GM19025 (cell line): ENCODE measurements around the gene LINC01488.

Experiments used
- ATAC-seq: cut with Tn5 transposase; IDR thresholded peaks from one replicate; pipeline ENCODE4 v1.9.1; 2021; ENCODE audit warnings: mild to moderate bottlenecking, low read depth, moderate library complexity; ENCODE audit not compliant: unreplicated experiment

LINC01488 gene

DNA sequence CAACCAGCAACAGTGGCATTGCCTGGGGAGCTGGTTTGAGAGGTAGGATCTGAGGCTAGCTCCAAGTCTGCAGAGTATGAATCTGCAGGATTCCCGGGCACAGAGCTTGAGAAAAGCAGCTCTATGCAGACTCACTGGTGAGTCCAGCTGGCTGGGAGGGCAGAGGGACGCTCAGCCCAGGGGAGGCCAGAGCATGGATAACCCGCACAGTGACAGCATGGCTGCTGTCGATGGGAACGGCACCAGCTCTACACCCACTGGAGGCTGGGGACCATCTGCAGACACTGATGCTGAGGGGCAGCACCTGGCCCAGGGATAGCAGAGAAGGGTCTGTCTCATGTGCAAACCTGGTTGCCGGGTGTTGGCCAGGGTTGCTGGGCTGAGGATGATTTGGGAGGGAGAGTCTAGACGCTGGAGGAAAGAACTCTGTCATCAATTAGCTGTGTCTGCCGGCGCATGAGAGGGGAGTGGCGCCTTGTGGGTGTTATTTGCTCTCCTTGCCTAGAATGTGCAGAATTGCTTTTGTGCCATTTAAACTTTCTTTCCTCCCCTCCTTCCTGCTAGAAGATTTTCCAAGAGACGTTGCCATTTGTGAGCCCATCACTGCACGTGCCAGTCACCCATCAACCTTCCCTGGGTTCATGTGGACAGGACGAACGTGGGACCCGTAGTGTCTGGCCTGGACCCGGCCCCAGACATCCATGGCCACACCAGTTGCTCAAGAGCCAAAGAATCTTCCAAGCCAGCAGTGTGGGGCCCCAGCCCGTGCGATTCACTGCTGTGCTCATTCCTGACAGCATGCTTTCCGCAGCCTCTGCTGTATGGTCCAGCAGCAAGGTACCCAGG is 19.1 kb upstream of the LINC01488 start:
- no peak for ATAC-seq

DNA sequence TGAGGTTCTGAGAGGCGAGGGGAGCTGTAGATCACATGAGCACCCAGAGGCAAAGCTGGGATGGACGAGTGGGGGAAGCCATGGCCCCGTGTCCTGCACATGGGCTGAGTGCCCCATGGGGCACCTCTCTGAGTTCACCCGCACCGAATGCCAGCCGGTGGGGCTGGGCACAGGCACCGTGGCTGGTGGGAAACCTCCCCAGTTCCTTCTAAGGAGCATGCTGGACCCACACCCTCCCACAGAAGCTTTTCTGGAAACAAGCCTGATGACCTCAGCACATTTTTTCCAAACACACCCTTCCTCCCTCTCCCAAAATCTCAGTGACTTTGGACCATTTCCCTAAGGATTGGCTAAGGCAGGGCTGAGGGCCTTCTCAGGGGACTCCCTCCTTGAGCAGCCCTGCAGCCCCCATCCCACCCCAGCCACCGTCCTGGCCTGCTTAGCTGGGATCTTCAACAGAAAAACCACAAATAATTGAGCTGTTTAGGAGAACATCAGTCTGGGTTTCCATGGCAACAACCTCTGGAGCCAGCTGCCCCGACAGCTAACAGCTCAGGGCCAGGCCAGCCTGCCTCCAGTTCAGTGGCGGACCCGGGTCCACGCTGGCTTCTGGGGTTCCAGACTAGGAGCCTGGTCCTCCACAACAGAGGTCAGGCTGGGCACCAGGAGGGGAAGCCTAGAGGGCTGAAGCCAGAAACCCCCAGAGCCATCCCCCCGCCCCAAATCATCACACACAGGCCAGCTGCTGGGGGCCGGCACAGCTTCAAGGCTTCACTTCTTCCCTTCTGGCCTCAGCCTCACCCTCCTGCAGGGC is 18.1 kb upstream of the LINC01488 start:
- no peak for ATAC-seq

DNA sequence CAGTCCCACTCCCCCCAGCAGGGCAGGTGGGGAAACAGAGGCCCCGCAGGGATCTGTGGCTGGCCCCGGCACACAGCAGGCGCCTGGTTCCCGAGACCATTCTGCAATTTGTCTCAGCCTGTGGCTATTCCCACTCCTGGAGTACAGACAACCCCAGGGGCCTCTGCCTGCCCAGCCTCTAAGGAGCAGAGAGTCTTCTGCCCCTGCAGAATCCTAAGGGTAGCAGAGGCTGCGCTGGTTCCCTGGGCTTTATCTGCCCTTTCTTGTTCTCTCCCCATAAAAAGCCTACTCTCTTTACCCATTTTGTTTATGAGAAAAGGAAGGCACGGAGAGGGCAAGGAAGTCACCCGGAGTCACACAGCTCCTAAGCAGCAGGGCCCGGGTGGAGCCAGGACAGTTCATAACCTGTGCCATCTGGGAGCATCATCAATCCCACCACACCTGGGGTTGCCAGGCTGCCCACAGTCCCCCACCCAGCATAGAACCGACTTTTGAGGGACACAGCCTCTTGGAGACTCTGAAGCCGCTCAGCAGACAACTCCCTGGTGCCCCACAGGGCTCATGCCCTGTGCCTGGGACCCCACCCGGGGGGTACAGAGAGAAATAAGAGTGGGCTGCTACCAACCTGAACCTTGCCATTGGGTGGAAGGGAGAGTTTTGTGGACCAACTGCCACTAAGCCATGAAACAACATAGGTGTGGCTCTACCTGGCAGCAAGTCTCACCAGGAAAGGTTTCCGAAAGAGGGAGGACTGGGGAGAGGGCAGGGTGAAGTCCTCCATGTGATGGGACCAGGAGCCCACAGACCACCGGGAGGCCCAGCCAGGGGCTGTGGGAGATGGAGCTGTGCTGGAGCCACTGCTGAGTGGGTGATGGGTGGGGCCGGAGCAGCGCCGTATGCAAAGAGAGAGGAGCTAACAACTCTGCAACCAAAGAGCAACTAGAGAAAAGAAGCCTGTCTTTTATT is 17.2 kb upstream of the LINC01488 start:
- ATAC-seq = no peak

- ATAC-seq = no peak
Observed at GRCh38 chr11:69465236-69466000, 16.0 kb upstream of the LINC01488 start.

DNA sequence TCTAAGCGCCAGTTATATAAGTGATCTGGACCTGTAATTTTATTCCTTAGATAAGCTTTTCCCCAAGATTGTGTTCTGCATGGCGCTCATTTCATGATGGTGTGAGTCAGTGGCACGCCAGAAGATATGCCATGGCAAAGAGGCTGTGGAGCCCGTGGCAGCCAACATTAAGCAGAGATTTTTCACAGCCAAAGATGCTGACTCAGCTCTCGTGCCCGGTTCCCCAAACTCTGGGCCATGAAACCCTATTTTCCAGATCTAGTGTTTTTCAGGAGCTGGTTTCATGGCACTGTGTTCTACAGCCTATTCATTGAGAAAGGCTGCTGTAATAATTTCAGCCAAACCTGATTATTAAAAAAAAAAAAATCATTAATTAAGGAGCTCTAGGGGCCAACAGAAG is 15.4 kb upstream of the LINC01488 start:
- no peak for ATAC-seq

DNA sequence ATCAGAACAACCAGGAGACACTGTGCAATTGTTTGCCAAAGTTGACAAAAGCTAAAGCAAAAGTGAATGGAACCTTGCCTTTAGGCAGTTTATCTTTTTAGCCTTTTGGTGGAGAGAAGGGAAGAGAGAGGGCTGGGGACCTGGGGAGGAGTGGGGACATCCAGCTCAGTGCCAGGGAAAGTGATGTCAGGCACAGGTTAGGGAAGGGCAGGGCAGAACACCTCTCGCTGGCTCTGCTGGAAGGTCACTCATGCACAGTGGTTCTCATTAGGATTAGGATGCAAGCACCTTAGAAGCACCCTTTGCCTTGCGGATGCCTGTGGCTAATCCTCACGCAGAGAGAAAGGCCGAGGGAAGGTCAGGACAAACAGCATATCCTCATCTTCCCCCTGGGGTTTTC is 14.3 kb upstream of the LINC01488 start:
- no peak for ATAC-seq

DNA sequence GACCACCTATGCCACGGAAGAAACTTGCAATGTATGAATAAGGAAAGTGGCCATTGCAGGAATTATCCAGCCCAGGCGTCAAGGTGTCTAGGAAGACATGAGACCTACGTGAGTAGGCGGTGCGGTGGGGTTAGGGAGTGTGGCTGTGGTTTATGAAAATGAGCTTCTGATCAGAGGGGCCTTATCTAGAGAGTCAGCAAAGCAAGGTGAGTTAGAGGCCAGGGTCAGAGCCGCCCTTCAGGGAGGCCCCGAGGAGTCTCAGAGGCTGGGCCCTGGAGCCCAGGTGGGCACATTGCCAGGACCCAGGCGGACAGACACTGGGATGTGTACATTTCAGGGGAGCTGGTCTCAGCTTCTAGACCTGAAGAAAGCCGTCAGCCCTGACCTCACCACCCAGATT is 13.8 kb upstream of the LINC01488 start:
- no peak for ATAC-seq

GRCh38 chr11:69468221-69468620 is 13.2 kb upstream of the LINC01488 start:
- ATAC-seq = no peak

GRCh38 chr11:69468911-69469885 is 12.3 kb upstream of the LINC01488 start:
- ATAC-seq = no peak

GRCh38 chr11:69470301-69470700 is 11.2 kb upstream of the LINC01488 start:
- ATAC-seq = no peak

- no peak for ATAC-seq
Observed at GRCh38 chr11:69470793-69471728, 10.4 kb upstream of the LINC01488 start.

DNA sequence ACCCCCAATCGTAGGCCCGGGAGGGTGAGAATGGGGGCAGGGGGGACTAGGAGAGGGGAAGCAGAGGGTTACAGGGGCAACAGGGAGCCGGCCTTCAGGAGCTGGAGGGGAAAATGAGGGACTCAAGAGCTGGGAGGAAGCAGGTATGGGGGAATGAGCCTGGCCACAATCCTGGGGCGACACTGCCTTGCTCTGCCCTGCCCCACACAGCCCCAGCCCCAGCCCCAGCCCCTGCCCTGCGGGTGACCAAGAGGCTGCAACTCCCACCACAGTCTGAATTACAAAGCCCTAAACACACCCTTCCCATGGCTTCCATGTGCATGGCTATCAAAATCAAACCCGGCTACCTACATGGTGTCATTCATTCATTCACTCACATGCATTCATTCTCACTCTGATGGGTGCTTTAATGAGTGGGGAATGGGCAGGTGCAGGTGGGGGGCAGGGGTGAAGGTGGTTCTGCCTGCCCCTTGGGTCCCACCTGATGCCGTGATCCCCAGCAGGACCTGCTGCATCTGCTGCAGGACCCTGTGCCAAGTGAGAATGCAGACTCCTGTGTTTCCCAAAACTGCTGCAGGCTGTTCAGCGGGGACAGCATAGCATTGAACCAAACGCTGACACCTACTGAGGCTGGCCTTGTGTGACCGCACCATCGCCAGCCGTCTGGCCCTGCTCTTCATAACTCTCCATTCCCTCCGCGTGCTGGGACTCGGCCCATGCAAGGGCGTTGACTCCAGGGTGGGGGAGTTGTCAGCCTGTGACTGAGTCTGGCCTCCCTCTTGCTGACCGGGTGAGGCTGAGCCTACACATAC is 9.5 kb upstream of the LINC01488 start:
- ATAC-seq = no peak

DNA sequence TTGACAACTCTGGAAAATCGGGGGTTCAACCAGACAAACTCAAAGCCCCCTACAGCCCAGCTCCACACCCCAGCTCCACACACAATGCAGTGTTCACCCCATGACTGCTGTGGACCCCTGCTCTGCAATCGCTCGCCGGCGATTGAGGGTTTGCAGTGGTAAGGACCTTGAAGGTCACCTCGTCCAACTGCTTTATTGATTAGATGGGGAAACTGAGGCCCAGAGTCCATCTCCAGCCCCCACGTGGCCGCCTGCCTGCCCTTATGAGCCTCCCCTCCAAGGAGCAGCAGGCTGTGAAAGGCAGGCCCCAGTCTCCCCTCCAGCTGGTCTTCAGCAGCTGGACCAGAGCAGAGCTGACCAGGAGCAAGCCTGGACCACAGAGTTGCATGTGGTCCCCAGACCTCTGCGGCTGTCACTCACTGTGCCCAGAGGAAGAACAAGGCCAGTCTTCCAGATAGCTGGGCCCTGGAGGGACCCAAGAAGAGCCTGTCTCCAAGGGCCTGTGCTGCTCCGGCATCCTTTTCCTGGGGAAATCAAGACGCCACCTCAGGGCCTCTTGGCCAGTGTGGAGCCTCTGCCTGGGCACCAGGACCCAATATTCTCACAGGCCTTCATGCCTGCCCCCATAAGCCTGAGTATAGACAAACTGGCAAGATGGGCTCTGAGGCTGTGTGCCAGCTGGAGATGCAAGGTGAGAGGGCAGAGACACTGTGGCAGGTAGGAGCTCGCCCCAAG is 8.8 kb upstream of the LINC01488 start:
- no peak for ATAC-seq

DNA sequence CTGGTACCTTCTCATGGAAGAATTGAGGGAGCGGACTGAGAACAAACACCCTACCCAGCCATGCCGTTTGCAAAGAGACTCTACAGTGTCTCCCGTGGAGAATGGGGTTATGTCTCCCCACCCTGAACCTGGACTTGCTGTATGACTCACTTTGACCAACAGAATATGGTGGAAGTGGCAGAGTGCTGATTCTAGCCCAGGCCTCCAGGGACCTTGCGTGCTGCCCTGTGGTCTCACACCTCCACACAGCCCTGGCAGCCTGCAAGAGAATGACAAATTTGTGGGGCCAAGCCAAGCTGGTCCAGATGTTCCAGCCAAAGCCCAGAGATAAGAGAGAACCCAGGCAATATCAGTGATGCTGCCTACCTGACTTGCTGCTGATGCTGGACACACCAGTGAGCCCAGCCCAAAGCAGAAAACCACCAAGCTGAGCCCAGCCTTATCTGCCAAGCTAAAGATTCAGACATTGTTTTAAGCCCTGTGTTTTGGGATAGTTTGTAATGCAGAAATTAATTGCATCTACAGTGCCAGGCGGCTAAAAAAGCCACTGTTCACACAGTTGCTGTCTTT is 8.1 kb upstream of the LINC01488 start:
- ATAC-seq = no peak

- ATAC-seq = no peak
Observed at GRCh38 chr11:69474736-69475135, 6.7 kb upstream of the LINC01488 start.
